ENCODE results near the gene GALNT9.

DNA sequence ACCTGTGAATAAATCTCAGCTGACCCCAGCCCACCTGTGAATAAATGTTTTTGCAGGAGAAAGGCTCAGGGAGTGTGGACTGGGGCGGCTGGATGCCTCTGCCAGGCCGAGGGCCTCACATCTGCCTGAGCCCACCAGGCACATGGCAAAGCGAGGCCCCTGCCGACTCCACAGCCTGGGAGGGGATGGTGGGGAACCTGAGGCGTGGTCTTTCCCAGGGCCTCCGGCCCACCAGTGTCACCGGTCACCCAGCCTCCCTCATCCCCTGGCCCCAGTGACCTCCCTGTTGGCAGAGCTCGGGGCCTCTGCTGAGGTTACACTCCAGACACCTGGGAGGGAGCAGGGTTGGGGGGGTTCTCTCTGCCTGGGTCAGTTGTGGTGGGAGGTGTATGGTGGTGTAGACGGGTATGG lies 177.0 kb downstream of the GALNT9 start:
- TF ChIP-seq ZC3H10 (CRISPR knock-in tag; IDR thresholded peaks at IDR 0.05) (no peak), CSDC2 (CRISPR knock-in tag; IDR thresholded peaks at IDR 0.05) (no peak), GLIS3 (CRISPR knock-in tag; IDR thresholded peaks at IDR 0.05) (no peak), ZFP30 (CRISPR knock-in tag; IDR thresholded peaks at IDR 0.05) (no peak), ZNF70 (CRISPR knock-in tag; IDR thresholded peaks at IDR 0.05) (no peak), ZFP3 (CRISPR knock-in tag; IDR thresholded peaks at IDR 0.05) (no peak), OSR1 (CRISPR knock-in tag; IDR thresholded peaks at IDR 0.05) (no peak), BACH2 (CRISPR knock-in tag; IDR thresholded peaks at IDR 0.05; ENCODE audit: borderline replicate concordance) (no peak), TCF4 (CRISPR knock-in tag; IDR thresholded peaks at IDR 0.05; ENCODE audit: borderline replicate concordance) (no peak), RARB (CRISPR knock-in tag; IDR thresholded peaks at IDR 0.05) (no peak)
- TF ChIP-seq, protein P1, sequence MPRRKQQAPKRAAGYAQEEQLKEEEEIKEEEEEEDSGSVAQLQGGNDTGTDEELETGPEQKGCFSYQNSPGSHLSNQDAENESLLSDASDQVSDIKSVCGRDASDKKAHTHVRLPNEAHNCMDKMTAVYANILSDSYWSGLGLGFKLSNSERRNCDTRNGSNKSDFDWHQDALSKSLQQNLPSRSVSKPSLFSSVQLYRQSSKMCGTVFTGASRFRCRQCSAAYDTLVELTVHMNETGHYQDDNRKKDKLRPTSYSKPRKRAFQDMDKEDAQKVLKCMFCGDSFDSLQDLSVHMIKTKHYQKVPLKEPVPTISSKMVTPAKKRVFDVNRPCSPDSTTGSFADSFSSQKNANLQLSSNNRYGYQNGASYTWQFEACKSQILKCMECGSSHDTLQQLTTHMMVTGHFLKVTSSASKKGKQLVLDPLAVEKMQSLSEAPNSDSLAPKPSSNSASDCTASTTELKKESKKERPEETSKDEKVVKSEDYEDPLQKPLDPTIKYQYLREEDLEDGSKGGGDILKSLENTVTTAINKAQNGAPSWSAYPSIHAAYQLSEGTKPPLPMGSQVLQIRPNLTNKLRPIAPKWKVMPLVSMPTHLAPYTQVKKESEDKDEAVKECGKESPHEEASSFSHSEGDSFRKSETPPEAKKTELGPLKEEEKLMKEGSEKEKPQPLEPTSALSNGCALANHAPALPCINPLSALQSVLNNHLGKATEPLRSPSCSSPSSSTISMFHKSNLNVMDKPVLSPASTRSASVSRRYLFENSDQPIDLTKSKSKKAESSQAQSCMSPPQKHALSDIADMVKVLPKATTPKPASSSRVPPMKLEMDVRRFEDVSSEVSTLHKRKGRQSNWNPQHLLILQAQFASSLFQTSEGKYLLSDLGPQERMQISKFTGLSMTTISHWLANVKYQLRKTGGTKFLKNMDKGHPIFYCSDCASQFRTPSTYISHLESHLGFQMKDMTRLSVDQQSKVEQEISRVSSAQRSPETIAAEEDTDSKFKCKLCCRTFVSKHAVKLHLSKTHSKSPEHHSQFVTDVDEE (CRISPR knock-in tag; IDR thresholded peaks at IDR 0.05), result no peak
- TF ChIP-seq, protein P2, sequence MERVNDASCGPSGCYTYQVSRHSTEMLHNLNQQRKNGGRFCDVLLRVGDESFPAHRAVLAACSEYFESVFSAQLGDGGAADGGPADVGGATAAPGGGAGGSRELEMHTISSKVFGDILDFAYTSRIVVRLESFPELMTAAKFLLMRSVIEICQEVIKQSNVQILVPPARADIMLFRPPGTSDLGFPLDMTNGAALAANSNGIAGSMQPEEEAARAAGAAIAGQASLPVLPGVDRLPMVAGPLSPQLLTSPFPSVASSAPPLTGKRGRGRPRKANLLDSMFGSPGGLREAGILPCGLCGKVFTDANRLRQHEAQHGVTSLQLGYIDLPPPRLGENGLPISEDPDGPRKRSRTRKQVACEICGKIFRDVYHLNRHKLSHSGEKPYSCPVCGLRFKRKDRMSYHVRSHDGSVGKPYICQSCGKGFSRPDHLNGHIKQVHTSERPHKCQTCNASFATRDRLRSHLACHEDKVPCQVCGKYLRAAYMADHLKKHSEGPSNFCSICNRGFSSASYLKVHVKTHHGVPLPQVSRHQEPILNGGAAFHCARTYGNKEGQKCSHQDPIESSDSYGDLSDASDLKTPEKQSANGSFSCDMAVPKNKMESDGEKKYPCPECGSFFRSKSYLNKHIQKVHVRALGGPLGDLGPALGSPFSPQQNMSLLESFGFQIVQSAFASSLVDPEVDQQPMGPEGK (CRISPR knock-in tag; IDR thresholded peaks at IDR 0.05; ENCODE audit: borderline replicate concordance), result no peak
- TF ChIP-seq, protein P3, sequence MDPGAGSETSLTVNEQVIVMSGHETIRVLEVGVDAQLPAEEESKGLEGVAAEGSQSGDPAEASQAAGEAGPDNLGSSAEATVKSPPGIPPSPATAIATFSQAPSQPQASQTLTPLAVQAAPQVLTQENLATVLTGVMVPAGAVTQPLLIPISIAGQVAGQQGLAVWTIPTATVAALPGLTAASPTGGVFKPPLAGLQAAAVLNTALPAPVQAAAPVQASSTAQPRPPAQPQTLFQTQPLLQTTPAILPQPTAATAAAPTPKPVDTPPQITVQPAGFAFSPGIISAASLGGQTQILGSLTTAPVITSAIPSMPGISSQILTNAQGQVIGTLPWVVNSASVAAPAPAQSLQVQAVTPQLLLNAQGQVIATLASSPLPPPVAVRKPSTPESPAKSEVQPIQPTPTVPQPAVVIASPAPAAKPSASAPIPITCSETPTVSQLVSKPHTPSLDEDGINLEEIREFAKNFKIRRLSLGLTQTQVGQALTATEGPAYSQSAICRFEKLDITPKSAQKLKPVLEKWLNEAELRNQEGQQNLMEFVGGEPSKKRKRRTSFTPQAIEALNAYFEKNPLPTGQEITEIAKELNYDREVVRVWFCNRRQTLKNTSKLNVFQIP (CRISPR knock-in tag; IDR thresholded peaks at IDR 0.05; ENCODE audit: borderline replicate concordance, low read depth), result no peak
- TF ChIP-seq, protein P4, sequence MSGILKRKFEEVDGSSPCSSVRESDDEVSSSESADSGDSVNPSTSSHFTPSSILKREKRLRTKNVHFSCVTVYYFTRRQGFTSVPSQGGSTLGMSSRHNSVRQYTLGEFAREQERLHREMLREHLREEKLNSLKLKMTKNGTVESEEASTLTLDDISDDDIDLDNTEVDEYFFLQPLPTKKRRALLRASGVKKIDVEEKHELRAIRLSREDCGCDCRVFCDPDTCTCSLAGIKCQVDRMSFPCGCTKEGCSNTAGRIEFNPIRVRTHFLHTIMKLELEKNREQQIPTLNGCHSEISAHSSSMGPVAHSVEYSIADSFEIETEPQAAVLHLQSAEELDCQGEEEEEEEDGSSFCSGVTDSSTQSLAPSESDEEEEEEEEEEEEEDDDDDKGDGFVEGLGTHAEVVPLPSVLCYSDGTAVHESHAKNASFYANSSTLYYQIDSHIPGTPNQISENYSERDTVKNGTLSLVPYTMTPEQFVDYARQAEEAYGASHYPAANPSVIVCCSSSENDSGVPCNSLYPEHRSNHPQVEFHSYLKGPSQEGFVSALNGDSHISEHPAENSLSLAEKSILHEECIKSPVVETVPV (CRISPR knock-in tag; IDR thresholded peaks at IDR 0.05), result no peak
